RWPE2 (cell line): ENCODE measurements around the gene CCDC190.

Experiments
- ATAC-seq: fragments of 200-7000 bp; cut with Tn5 transposase; 3 replicates; pipeline ENCODE4 v1.9.1; 2021; ENCODE audit warnings: low read depth
- DNase-seq: peaks from one replicate; pipeline ENCODE4 v3.0.0-alpha.2; 2020; ENCODE audit warnings: low spot score
- H3K27ac ChIP-seq: fragments of 450-650 bp; 2 replicates; pipeline ENCODE4 v1.5.1; 2017; ENCODE audit warnings: mild to moderate bottlenecking; ENCODE audit not compliant: poor library complexity, severe bottlenecking
- H3K27me3 ChIP-seq: fragments of 250-450 bp; sonication (Bioruptor Pico); 2 replicates; pipeline ENCODE4 v1.5.1; 2021; ENCODE audit warnings: mild to moderate bottlenecking, moderate library complexity; ENCODE audit not compliant: insufficient read depth, poor library complexity, severe bottlenecking
- H3K36me3 ChIP-seq: fragments of 250-450 bp; sonication (Bioruptor Pico); 2 replicates; pipeline ENCODE4 v1.5.1; 2020; ENCODE audit warnings: low read depth, mild to moderate bottlenecking, moderate library complexity
- H3K4me1 ChIP-seq: fragments of 250-450 bp; sonication (Bioruptor Pico); 2 replicates; pipeline ENCODE4 v1.5.1; 2021; ENCODE audit warnings: mild to moderate bottlenecking, moderate library complexity; ENCODE audit not compliant: insufficient read depth, poor library complexity, severe bottlenecking
- H3K4me3 ChIP-seq: fragments of 250-450 bp; sonication (Bioruptor Pico); 2 replicates; pipeline ENCODE4 v1.5.1; 2021; ENCODE audit warnings: mild to moderate bottlenecking, moderate library complexity; ENCODE audit not compliant: severe bottlenecking
- H3K9me3 ChIP-seq: fragments of 250-450 bp; sonication (Bioruptor Pico); 2 replicates; pipeline ENCODE4 v1.5.1; 2021; ENCODE audit warnings: mild to moderate bottlenecking, moderate library complexity; ENCODE audit not compliant: severe bottlenecking
- CTCF ChIP-seq: fragments of 450-650 bp; IDR thresholded peaks from one replicate; pipeline ENCODE4 v1.5.1; 2017; ENCODE audit warnings: mild to moderate bottlenecking, moderate library complexity; ENCODE audit not compliant: poor library complexity, severe bottlenecking

Gene CCDC190

GRCh38 chr1:162905174-162906158, 44.5 kb upstream of the CCDC190 start:
- Histone ChIP-seq H3K36me3 (no peaks in the 10 kb centered on the region), H3K4me3 (no peak overlapping the region), H3K27ac (peak overlapping the region; percentile 15), H3K4me1 (peaks cover 31% of the 10 kb centered on the region), H3K27me3 (no peaks in the 10 kb centered on the region), H3K9me3 (no peaks in the 10 kb centered on the region)
- TF ChIP-seq CTCF, result no peak
- DNase-seq (no peak), ATAC-seq (peak; percentile 90)

GRCh38 chr1:162904579-162904978, 43.6 kb upstream of the CCDC190 start:
- no peak for TF ChIP-seq CTCF
- ATAC-seq, result no peak
- no peaks in the 10 kb centered on the region for H3K9me3 ChIP-seq
- H3K27me3 ChIP-seq, result no peaks in the 10 kb centered on the region
- H3K4me3 ChIP-seq, result no peak overlapping the region
- no peak overlapping the region for H3K27ac ChIP-seq
- no peaks in the 10 kb centered on the region for H3K36me3 ChIP-seq
- peaks cover 31% of the 10 kb centered on the region for H3K4me1 ChIP-seq
- no peak for DNase-seq

DNA sequence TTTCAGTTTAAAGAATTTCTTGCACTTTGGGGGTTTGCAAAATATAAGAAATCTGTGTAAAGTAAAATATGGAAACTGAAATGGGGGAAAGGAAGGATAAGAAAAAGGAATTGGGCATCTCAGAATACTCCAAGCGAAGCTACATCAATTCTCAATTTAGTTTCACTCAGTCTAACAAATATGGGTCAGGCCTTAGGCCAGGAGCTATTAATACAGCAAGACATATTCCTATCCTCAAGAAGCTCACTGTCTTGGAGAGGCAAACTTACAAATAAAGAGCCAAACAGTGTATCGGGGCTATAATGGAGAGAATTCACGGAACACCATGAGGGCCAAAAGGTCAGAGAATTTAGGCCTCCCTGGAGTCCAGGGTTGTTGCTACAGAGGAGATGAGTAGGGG, 43.0 kb upstream of the CCDC190 start:
- H3K27me3 ChIP-seq, result no peaks in the 10 kb centered on the region
- H3K4me3 ChIP-seq, result no peak overlapping the region
- no peak for TF ChIP-seq CTCF
- ATAC-seq (no peak), DNase-seq (no peak)
- H3K36me3 ChIP-seq, result no peaks in the 10 kb centered on the region
- peaks cover 26% of the 10 kb centered on the region for H3K4me1 ChIP-seq
- H3K27ac ChIP-seq, result no peak overlapping the region
- no peaks in the 10 kb centered on the region for H3K9me3 ChIP-seq

- peaks cover 19% of the 10 kb centered on the region for H3K4me1 ChIP-seq
- no peaks in the 10 kb centered on the region for H3K36me3 ChIP-seq
- no peak for ATAC-seq
Observed at GRCh38 chr1:162903246-162903645, 42.3 kb upstream of the CCDC190 start.

More at GRCh38 chr1:162903246-162903645, 42.3 kb upstream of the CCDC190 start:
- DNase-seq, result no peak
- Histone ChIP-seq H3K9me3 (no peaks in the 10 kb centered on the region), H3K27ac (no peak overlapping the region), H3K27me3 (no peaks in the 10 kb centered on the region), H3K4me3 (no peak overlapping the region)
- no peak for TF ChIP-seq CTCF
